ENCODE data around the gene PTX4.
"Not testable (repeated sequence)": the region's sequence is repeated elsewhere in the genome, so short reads cannot be mapped to it uniquely, and the experiment has no call there.

PTX4 gene

DNA sequence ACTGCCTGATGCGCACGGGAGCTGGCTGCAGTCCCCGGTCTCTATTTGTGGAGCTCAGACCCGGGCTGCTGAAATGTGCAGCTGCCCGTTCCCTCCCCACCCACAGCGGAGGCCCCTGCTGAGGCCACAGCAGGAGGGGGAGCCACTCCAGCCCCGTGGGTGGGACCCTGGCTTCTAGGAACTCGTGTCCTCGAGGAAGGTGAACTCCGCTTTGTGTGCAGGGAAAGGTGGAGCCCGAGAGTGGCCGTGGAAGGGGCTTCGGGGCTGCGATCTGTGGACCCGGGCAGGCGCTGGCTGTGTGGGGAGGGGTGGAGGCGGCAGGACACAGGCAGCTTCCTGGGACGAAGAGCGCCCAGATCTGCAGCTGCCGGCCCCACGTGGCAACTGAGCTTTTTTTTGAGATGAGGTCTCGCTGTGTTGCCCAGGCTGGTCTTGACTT lies 47.3 kb downstream of the PTX4 start:
- H3K4me1 ChIP-seq (ENCODE audit: insufficient read depth, low read length) = no peaks in the 10 kb centered on the region
- no peak overlapping the region for H3K27ac ChIP-seq (ENCODE audit: low read length)
- no peak overlapping the region for H3K4me3 ChIP-seq (ENCODE audit: low read length)
- no peaks in the 10 kb centered on the region for H3K27me3 ChIP-seq (ENCODE audit: insufficient read depth, low read length)
- no peaks in the 10 kb centered on the region for H3K36me3 ChIP-seq (ENCODE audit: insufficient read depth, low read depth, low read length)
- no peak overlapping the region for H3K9ac ChIP-seq (ENCODE audit: low read depth, low read length)
- H3K9me3 ChIP-seq (ENCODE audit: insufficient read depth, low read depth, low read length) = no peaks in the 10 kb centered on the region

- not testable (repeated sequence) for H3K27ac ChIP-seq (ENCODE audit: low read length); H3K36me3 ChIP-seq (ENCODE audit: insufficient read depth, low read depth, low read length); H3K9ac ChIP-seq (ENCODE audit: low read depth, low read length); H3K4me1 ChIP-seq (ENCODE audit: insufficient read depth, low read length); H3K9me3 ChIP-seq (ENCODE audit: insufficient read depth, low read depth, low read length); H3K4me3 ChIP-seq (ENCODE audit: low read length); H3K27me3 ChIP-seq (ENCODE audit: insufficient read depth, low read length)
Measured at GRCh38 chr16:1439699-1440074, 49.1 kb downstream of the PTX4 start.

DNA sequence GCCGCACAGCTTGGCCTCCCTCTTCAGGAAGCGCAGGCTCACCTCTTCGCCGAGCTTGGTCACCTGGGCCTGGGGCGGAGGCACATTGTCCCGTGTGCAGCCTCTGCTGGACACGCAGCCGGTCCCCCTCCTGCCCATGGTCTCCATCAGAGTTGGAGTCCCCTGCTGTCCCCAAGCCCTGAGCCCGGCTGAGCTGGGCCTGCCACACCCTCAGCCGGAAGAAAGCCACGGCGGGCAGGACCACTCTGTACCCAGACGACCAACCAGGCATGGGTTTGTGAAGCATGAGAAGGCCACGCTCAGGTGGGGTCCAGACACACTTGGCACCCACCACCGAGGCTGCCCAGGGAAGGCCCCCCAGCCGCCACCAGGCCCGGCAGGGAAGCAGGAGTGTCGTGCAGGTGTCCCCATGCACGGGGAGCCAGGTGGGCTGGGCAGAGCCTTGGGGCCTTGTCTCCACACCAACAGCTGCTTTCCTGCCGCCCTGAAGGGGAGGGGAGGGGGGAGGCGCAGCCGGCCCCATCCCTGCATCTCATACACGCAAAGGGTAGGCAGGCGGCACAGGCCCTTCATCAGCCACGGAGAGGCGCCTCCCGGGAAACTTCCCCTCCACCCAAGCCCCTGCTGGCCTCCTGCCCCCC lies 49.6 kb downstream of the PTX4 start:
- Histone ChIP-seq H3K36me3 (ENCODE audit: insufficient read depth, low read depth, low read length) (no peaks in the 10 kb centered on the region), H3K4me1 (ENCODE audit: insufficient read depth, low read length) (no peaks in the 10 kb centered on the region), H3K27me3 (ENCODE audit: insufficient read depth, low read length) (no peaks in the 10 kb centered on the region), H3K9ac (ENCODE audit: low read depth, low read length) (no peak overlapping the region), H3K4me3 (ENCODE audit: low read length) (no peak overlapping the region), H3K27ac (ENCODE audit: low read length) (no peak overlapping the region), H3K9me3 (ENCODE audit: insufficient read depth, low read depth, low read length) (no peaks in the 10 kb centered on the region)

GRCh38 chr16:1438229-1439057 lies 50.3 kb downstream of the PTX4 start:
- no peak overlapping the region for H3K27ac ChIP-seq (ENCODE audit: low read length)
- H3K4me3 ChIP-seq (ENCODE audit: low read length) = no peak overlapping the region
- no peak overlapping the region for H3K9ac ChIP-seq (ENCODE audit: low read depth, low read length)
- H3K36me3 ChIP-seq (ENCODE audit: insufficient read depth, low read depth, low read length) = no peaks in the 10 kb centered on the region
- H3K4me1 ChIP-seq (ENCODE audit: insufficient read depth, low read length) = no peaks in the 10 kb centered on the region
- H3K27me3 ChIP-seq (ENCODE audit: insufficient read depth, low read length) = no peaks in the 10 kb centered on the region
- H3K9me3 ChIP-seq (ENCODE audit: insufficient read depth, low read depth, low read length) = no peaks in the 10 kb centered on the region

GRCh38 chr16:1437606-1438005 lies 51.1 kb downstream of the PTX4 start:
- no peaks in the 10 kb centered on the region for H3K9me3 ChIP-seq (ENCODE audit: insufficient read depth, low read depth, low read length)
- no peaks in the 10 kb centered on the region for H3K36me3 ChIP-seq (ENCODE audit: insufficient read depth, low read depth, low read length)
- H3K27me3 ChIP-seq (ENCODE audit: insufficient read depth, low read length) = no peaks in the 10 kb centered on the region
- no peak overlapping the region for H3K27ac ChIP-seq (ENCODE audit: low read length)
- no peaks in the 10 kb centered on the region for H3K4me1 ChIP-seq (ENCODE audit: insufficient read depth, low read length)
- H3K9ac ChIP-seq (ENCODE audit: low read depth, low read length) = no peak overlapping the region
- no peak overlapping the region for H3K4me3 ChIP-seq (ENCODE audit: low read length)

DNA sequence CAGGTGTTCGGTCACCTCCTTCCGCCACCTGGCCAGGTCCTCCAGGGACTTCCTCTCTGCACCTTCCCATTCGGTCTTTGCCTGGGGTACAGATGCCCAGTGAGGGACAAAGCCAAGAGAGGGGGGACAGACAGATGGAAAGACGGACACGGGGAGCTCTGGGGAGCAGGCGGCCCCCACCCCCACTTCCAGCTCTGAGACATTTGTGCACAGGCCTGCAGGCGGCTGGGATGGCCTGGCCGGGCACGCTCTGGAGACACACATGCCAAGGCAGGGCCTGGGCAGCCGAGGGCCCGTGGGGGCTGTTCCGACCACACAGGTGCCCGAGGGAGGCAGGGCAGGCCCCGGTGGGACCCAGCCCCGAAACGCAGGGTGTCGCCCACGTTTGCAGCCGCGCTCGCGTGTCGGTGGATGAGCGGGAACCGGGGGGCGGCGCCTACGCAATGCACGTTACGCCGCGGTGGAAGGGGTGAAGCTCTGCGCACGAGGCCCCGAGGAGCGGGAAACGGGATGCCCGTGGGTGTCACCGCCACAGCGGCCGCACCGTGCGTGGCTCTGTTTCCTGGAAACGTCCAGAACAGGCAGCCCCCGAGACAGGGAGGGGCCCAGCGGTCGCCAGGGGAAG lies 51.9 kb downstream of the PTX4 start:
- no peak overlapping the region for H3K27ac ChIP-seq (ENCODE audit: low read length)
- H3K4me3 ChIP-seq (ENCODE audit: low read length) = no peak overlapping the region
- H3K27me3 ChIP-seq (ENCODE audit: insufficient read depth, low read length) = no peaks in the 10 kb centered on the region
- H3K4me1 ChIP-seq (ENCODE audit: insufficient read depth, low read length) = no peaks in the 10 kb centered on the region
- H3K36me3 ChIP-seq (ENCODE audit: insufficient read depth, low read depth, low read length) = no peaks in the 10 kb centered on the region
- no peak overlapping the region for H3K9ac ChIP-seq (ENCODE audit: low read depth, low read length)
- H3K9me3 ChIP-seq (ENCODE audit: insufficient read depth, low read depth, low read length) = no peaks in the 10 kb centered on the region

DNA sequence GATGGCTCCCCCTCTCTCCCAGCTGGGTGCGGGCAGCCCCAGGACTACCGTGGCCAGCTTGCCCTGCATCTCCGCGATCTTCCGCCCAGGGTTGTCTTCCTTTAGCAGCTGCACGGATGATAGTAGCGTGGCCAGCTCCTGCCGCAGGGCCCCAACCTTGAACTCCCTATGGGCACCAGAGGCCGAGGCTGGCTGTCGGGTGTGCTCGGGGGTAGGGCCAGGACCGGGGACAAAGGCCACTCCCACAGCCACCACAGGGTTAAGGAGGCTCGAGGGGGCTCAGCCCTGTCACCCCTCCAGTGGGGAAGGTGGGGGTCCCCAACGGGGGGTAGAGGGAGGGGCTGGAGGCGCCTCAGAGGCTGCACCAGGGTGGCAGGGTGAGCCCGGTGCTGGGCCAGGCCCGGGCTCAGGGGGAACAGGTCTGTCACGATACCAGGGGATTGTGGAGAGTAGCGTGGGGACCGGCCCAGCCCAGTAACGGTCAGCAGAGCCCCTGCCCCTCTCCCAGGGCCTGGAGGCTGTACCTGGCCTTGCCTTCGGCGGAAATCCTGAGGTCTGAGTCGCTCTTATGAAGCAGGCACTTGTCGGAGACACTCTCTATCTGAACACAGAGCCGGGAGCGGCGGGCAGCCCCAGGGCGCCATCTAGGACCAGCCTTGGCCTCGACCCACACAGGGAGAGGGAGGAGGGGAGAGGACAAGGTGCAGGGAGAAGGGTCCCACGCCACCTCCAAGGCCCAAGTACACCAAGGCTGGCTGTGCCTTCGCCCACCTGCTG lies 52.6 kb downstream of the PTX4 start:
- no peaks in the 10 kb centered on the region for H3K4me1 ChIP-seq (ENCODE audit: insufficient read depth, low read length)
- no peak overlapping the region for H3K27ac ChIP-seq (ENCODE audit: low read length)
- no peaks in the 10 kb centered on the region for H3K27me3 ChIP-seq (ENCODE audit: insufficient read depth, low read length)

More for the DNA sequence above, 52.6 kb downstream of the PTX4 start:
- Histone ChIP-seq H3K4me3 (ENCODE audit: low read length) (no peak overlapping the region), H3K9me3 (ENCODE audit: insufficient read depth, low read depth, low read length) (no peaks in the 10 kb centered on the region), H3K9ac (ENCODE audit: low read depth, low read length) (no peak overlapping the region), H3K36me3 (ENCODE audit: insufficient read depth, low read depth, low read length) (no peaks in the 10 kb centered on the region)
